Chondrocyte (in vitro differentiated cells): Measurements from ENCODE around the gene LPIN1. TPM values are rescaled to one million over a fixed set of nuclear protein-coding genes. Genes with fewer than 3 reads are reported as not detected.

Source experiments
- DNase-seq: peaks from one replicate; pipeline ENCODE4 v3.0.0; 2021; ENCODE audit warnings: mixed read lengths, low spot score
- H3K27ac Mint-ChIP-seq: one replicate; pipeline ENCODE4 v1.8.0; 2021; ENCODE audit warnings: mild to moderate bottlenecking, moderate library complexity, mixed read lengths; ENCODE audit not compliant: unreplicated experiment
- H3K27me3 Mint-ChIP-seq: 2 replicates; pipeline ENCODE4 v1.8.0; 2021; ENCODE audit warnings: low read depth, mixed read lengths
- H3K36me3 Mint-ChIP-seq: 2 replicates; pipeline ENCODE4 v1.8.0; 2021; ENCODE audit warnings: low read depth, mixed read lengths
- H3K4me1 Mint-ChIP-seq: 2 replicates; pipeline ENCODE4 v1.8.0; 2021; ENCODE audit warnings: low read depth, mild to moderate bottlenecking, mixed read lengths
- H3K4me3 Mint-ChIP-seq: one replicate; pipeline ENCODE4 v1.8.0; 2021; ENCODE audit warnings: mild to moderate bottlenecking, moderate library complexity, mixed read lengths; ENCODE audit not compliant: unreplicated experiment
- H3K9me3 Mint-ChIP-seq: 2 replicates; pipeline ENCODE4 v1.8.0; 2021; ENCODE audit warnings: low read depth, mixed read lengths
- CTCF ChIP-seq: fragments of 200-600 bp; sonication (generic); IDR thresholded peaks from 2 replicates; pipeline ENCODE4 v1.5.0; 2021; ENCODE audit warnings: antibody characterized with exemption, mild to moderate bottlenecking, moderate library complexity
- total RNA-seq: library from RNA; stranded (reverse); gene quantifications from 3 replicates; pipeline ENCODE4 v1.2.1, GENCODE V29; 2021

The LPIN1 gene
- total RNA-seq, 1 donor from 2014 or later, result 17.5 TPM

GRCh38 chr2:11770531-11771188, 24.2 kb downstream of the LPIN1 start:
- H3K27me3 Mint-ChIP-seq, result no peaks in the 10 kb centered on the region
- no peaks in the 10 kb centered on the region for H3K9me3 Mint-ChIP-seq
- no peak for TF ChIP-seq CTCF
- DNase-seq, result no peak
- H3K27ac Mint-ChIP-seq, result no peak overlapping the region
- no peak overlapping the region for H3K4me3 Mint-ChIP-seq
- peaks cover 38% of the 10 kb centered on the region for H3K36me3 Mint-ChIP-seq
- no peaks in the 10 kb centered on the region for H3K4me1 Mint-ChIP-seq

GRCh38 chr2:11771971-11772615, 25.7 kb downstream of the LPIN1 start:
- DNase-seq, result no peak
- no peaks in the 10 kb centered on the region for H3K9me3 Mint-ChIP-seq
- H3K4me3 Mint-ChIP-seq, result no peak overlapping the region
- TF ChIP-seq CTCF, result no peak
- H3K27ac Mint-ChIP-seq, result no peak overlapping the region
- H3K27me3 Mint-ChIP-seq, result no peaks in the 10 kb centered on the region
- no peaks in the 10 kb centered on the region for H3K4me1 Mint-ChIP-seq
- H3K36me3 Mint-ChIP-seq, result peaks cover 27% of the 10 kb centered on the region

GRCh38 chr2:11773111-11773510, 26.7 kb downstream of the LPIN1 start:
- Mint-ChIP-seq H3K27ac (no peak overlapping the region), H3K4me1 (no peaks in the 10 kb centered on the region), H3K9me3 (no peaks in the 10 kb centered on the region), H3K4me3 (no peak overlapping the region), H3K27me3 (no peaks in the 10 kb centered on the region), H3K36me3 (peaks cover 21% of the 10 kb centered on the region)
- no peak for DNase-seq
- TF ChIP-seq CTCF, result no peak

GRCh38 chr2:11773747-11774525, 27.5 kb downstream of the LPIN1 start:
- Mint-ChIP-seq H3K27me3 (no peaks in the 10 kb centered on the region), H3K36me3 (peaks cover 18% of the 10 kb centered on the region), H3K9me3 (no peaks in the 10 kb centered on the region), H3K4me3 (no peak overlapping the region), H3K27ac (no peak overlapping the region), H3K4me1 (peaks cover 3% of the 10 kb centered on the region)
- TF ChIP-seq CTCF, result no peak
- DNase-seq, result no peak

GRCh38 chr2:11774600-11774999, 28.2 kb downstream of the LPIN1 start:
- Mint-ChIP-seq H3K27ac (no peak overlapping the region), H3K4me1 (peaks cover 9% of the 10 kb centered on the region), H3K27me3 (no peaks in the 10 kb centered on the region), H3K4me3 (no peak overlapping the region), H3K9me3 (no peaks in the 10 kb centered on the region), H3K36me3 (peaks cover 21% of the 10 kb centered on the region)
- TF ChIP-seq CTCF, result no peak
- no peak for DNase-seq
